Stimulated activated CD4-positive, alpha-beta T cell treated with anti-CD3 and anti-CD28 coated beads, TNF-alpha, amount 100 ng/mL, for 1 hour (primary cell): Measurements from ENCODE around the gene ULK4.
"Not testable (repeated sequence)": the region's sequence is repeated elsewhere in the genome, so short reads cannot be mapped to it uniquely, and the experiment has no call there.

Experiments used
- DNase-seq, 3 donors: peaks; one replicate each; pipeline ENCODE4 v3.0.0-alpha.2; 2020; ENCODE audit warnings: low read depth in 3 of 3, low spot score in 1 of 3

ULK4 gene

GRCh38 chr3:41323467-41324155 is 638.3 kb downstream of the ULK4 start:
- DNase-seq = no peak

DNA sequence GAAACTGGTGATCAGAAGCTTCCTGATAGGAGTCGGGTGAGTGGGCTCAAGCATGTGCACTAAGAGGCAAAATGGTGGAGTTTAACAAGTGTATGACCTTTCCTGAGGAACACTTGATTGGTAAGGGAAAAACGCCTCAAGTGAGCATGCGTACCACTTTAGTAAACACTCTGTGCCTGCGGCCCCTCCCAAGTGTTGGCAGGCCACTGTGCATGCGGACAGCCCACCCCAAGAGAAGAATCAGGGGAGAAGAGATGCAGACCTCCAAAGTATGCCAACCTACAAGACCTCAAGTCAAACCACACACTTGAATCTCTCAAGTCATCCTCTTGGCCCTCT is 640.3 kb downstream of the ULK4 start:
- no peak for DNase-seq

GRCh38 chr3:41320953-41321641 is 640.8 kb downstream of the ULK4 start:
- DNase-seq = no peak

- DNase-seq = no peak
Observed at GRCh38 chr3:41318520-41318919, 643.4 kb downstream of the ULK4 start.

- no peak for DNase-seq
Observed at GRCh38 chr3:41317718-41318117, 644.2 kb downstream of the ULK4 start.

DNA sequence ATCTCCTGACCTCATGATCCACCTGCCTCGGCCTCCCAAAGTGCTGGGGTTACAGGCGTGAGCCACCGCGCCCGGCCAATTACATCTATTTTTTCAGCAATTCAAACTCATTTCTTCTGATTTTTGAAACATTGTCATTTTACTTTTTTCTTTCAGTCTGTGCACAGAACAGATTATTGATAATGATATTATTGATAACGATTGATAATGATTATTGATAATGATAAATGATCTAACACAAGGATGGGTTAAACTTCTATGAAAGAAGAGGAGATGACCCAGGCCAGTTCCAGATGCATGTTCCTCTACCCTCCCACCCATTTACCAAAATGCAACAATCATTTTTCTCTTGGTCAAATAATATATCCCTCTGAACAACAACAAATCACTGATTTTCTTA is 644.6 kb downstream of the ULK4 start:
- no peak for DNase-seq

DNA sequence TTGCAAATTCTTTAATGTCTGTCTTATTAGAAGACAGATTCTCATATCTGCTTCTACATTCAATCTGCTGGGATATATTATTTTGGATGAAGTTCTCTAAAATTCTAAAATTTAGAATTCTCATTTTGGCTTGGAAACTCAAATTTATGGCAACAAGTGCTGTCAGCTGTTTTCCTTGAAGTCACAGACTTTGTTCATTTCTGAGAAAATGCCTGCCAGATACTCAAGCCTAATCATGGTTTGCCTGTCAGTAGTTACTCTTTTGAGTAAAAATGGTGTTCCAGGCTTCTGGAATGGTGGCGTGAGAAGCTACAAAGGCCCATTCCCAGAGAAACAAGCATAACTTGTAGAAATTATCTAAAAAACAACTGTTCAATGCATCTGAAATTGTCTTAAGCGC is 646.8 kb downstream of the ULK4 start:
- no peak for DNase-seq

DNA sequence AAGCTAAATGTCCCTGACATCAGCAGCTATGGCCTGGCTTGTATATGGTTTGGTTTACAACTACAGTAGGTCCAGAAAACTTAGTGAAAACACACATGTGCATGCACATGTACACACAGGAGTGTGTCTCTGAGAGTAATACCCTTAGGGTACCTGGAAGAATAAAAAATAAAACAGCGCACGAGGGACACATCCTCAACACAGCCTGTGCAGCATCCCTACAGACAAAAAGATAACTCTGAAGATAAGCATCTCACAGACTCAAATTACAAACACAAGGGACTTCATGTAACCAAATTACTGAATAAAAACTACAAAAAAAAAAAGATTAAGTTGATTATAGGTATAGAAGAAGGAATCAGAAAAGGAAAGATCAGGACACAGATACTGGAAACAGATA is 653.8 kb downstream of the ULK4 start:
- DNase-seq = no peak

DNA sequence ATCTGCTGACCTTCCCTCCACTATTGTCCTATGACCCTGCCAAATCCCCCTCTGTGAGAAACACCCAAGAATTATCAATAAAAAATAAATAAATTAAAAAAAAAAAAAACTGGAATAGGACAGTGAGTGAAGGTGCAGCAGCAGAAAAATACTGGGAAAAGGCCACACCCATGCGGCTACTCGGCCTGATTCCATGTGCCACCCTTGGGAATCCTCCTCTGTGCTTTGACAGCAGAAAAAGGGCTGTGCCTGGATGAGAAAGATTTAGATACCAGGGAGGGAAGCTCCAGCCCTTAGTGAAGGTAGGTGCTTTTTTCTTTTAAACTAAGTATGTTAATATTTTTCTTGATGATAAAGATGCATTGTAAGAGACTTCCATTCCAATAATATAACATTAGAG is 654.8 kb downstream of the ULK4 start:
- no peak for DNase-seq

- no peak for DNase-seq
Observed at GRCh38 chr3:41304593-41304992, 657.3 kb downstream of the ULK4 start.

DNA sequence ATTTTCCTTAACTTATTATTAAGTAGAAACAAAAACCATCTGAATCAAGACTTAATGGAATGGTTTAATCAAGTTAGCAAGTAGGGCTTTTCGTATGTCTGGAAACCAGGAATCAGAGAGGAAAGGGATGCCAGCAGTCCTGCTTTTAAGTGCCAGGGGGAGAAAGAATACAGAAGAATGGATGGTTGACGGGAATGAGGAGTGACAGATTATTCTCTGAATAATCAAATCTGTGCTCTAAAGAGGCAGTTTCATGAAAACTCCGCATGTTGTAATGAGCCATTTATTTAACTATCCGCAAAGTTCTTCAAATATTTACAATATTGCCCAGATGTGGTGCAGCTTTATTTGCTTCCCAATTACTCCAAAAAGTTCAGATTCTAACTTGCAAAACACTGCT is 659.6 kb downstream of the ULK4 start:
- DNase-seq = no peak

DNA sequence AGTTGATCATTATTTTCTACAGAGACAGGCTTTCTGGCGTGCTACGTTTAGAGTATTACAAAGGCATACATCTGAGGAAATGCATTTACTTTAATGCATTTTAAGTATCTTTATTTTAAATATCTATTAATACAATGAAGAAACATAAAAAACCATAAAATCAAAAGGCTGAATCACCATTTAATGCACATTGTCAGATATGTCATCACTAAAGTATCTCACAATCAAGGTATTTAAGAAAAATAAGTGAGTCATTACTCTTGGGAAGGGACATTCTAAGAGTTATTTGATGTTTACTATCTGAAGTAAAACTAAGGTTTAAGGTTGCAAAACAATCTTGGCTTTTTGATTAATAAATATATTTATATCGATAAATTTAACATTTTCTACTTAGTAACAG is 660.4 kb downstream of the ULK4 start:
- no peak for DNase-seq

DNA sequence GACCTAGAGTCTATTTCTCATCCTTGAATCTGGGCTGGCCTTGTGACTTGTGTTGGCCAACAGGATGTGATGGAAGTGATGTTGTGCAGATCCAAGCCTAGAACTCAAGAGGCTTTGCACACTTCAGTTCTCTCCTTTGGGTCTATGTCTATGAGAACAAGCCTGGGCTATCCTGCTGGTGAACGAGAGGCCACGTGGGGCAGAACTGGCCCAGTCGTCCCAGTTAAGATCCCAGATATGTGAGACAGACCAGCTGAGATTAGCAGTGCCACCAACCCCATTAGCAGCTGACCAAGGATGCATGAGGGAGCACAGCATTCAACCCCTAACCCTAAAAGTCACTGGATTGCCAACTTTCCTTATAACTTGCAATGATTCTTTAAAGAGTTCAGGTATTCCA is 662.9 kb downstream of the ULK4 start:
- DNase-seq = no peak

DNA sequence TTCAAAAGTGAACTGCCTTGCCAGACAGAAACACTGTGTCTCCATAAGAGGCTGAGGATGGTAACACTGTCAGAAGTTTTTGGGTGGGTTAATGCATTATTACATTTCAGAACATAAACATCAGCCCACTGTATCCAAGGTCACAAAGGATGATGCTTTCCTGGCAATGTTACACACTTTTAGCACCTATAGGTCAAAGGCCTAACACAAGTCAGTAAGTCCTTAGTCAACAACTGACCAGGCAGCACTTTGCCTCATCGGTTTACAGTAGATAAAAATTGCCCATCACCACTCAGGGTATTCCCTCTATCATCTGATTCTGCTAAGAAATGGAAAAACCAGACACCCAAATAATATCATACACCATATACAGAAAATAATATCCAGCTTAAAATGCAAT is 664.2 kb downstream of the ULK4 start:
- DNase-seq = no peak

GRCh38 chr3:41296556-41296955 is 665.3 kb downstream of the ULK4 start:
- no peak for DNase-seq

GRCh38 chr3:41295740-41296139 is 666.2 kb downstream of the ULK4 start:
- DNase-seq = no peak

DNA sequence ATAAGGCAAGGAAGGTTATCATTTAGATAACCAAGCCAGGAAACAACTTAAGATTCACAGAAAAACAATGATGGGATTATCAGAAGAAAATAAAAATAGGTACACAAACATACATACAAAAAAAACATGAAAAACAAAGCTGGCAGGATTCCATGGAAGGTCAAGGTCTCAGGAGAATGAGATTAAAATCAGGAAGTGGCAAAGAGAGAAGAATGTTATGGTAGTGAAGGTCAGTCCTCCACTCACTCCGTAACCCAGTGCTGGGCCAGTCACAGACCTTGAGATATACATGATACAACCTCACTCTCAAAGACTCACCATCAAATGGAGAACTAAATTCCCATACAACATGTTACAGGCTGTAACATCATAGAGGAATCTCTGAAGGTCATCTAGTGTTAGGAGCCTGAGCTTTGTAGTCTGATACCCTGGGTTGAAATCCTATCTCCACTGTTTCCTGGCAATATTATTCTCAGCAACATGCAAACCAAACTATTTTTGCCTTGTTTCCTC is 668.7 kb downstream of the ULK4 start:
- DNase-seq = no peak

GRCh38 chr3:41290736-41291135 is 671.2 kb downstream of the ULK4 start:
- no peak for DNase-seq

GRCh38 chr3:41290306-41290705 is 671.6 kb downstream of the ULK4 start:
- DNase-seq = no peak

- no peak for DNase-seq
Observed at GRCh38 chr3:41288785-41289184, 673.1 kb downstream of the ULK4 start.

- DNase-seq = no peak
Observed at GRCh38 chr3:41286305-41286704, 675.6 kb downstream of the ULK4 start.

DNA sequence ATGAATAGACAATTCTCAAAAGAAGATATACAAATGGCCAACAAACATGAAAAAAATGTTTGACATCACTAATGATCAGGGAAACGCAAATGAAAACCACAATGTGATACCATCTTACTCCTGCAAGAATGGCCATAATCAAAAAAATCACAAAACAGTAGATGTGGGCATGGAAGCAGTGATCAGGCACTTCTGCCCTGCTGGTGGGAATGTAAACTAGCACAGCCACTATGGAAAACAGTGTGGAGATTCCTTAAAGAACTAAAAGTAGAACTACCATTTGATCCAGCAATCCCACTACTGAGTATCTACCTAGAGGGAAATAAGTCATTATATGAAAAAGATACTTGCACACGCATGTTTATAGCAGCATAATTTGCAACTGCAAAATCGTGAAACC is 677.0 kb downstream of the ULK4 start:
- not testable (repeated sequence) for DNase-seq
